Spinal cord (tissue), 10 donors: Measurements from ENCODE around the gene PTPN14. TPM values are rescaled to one million over a fixed set of nuclear protein-coding genes. Genes with fewer than 3 reads are reported as not detected.
A peak's percentile ranks its signal among the peaks of the same experiment; 100 is the strongest.
"Not testable (repeated sequence)": the region's sequence is repeated elsewhere in the genome, so short reads cannot be mapped to it uniquely, and the experiment has no call there.

Experiments
- DNase-seq, 6 donors: peaks; one replicate each; pipeline versions ENCODE4 v3.0.0 to v3.0.0-alpha.2; 2013 to 2015; ENCODE audit warnings: low spot score in 6 of 6, low read depth in 4 of 6
- H3K27ac ChIP-seq: one replicate; pipeline ENCODE4 v1.5.1; 2013; ENCODE audit warnings: low read depth, low read length, control low read depth
- H3K27me3 ChIP-seq: one replicate; pipeline ENCODE4 v1.6.1; 2013; ENCODE audit warnings: low read length; ENCODE audit not compliant: control insufficient read depth, insufficient read depth
- H3K36me3 ChIP-seq: one replicate; pipeline ENCODE4 v1.6.1; 2013; ENCODE audit warnings: low read length; ENCODE audit not compliant: control insufficient read depth, insufficient read depth
- H3K4me1 ChIP-seq: one replicate; pipeline ENCODE4 v1.6.1; 2013; ENCODE audit warnings: low read length; ENCODE audit not compliant: control insufficient read depth, insufficient read depth
- H3K4me3 ChIP-seq: one replicate; pipeline ENCODE4 v1.5.1; 2013; ENCODE audit warnings: low read depth, low read length, control low read depth
- H3K9me3 ChIP-seq: one replicate; pipeline ENCODE4 v1.6.1; 2013; ENCODE audit warnings: low read length; ENCODE audit not compliant: control insufficient read depth, insufficient read depth
- WGBS: methylation state at CpG from one replicate; pipeline ENCODE4 v1.1.5; 2013; ENCODE audit warnings: missing lambda C conversion rate; ENCODE audit not compliant: insufficient coverage; 5-methylcytosine and 5-hydroxymethylcytosine counted together
- polyA plus RNA-seq, 2 donors: library from polyadenylated mRNA; unstranded; fragments of 120-200 nt; gene quantifications; one replicate each; pipeline ENCODE4 v1.2.1, GENCODE V29; 2013; ENCODE audit not compliant: insufficient read length in 2 of 2
- total RNA-seq, 2 donors: library from RNA; depleted of rRNA in 1 of 2; stranded (reverse); fragments of 120-200 nt in 1 of 2; fragments of >200 nt in 1 of 2; gene quantifications; one replicate each; pipeline versions ENCODE4 v1.2.3 to v1.2.4, GENCODE V29; 2013 to 2014
- donor health status: healthy.

PTPN14 gene
- total and polyA plus RNA-seq, 4 donors, result 9.0 to 18.3 (median 13.3) TPM

GRCh38 chr1:214500340-214501055 is 50.9 kb downstream of the PTPN14 start:
- H3K4me1 ChIP-seq, result no peaks in the 10 kb centered on the region
- DNase-seq, result peak in 1 of 6 donors; percentile 18
- WGBS, result 32% methylated on average over 2 of the region's 4 CpGs
- no peaks in the 10 kb centered on the region for H3K9me3 ChIP-seq
- H3K27me3 ChIP-seq, result no peaks in the 10 kb centered on the region
- no peaks in the 10 kb centered on the region for H3K36me3 ChIP-seq
- no peak overlapping the region for H3K27ac ChIP-seq
- H3K4me3 ChIP-seq, result no peak overlapping the region

GRCh38 chr1:214499732-214500131 is 51.7 kb downstream of the PTPN14 start:
- Histone ChIP-seq H3K27ac (no peak overlapping the region), H3K36me3 (no peaks in the 10 kb centered on the region)

GRCh38 chr1:214498021-214498420 is 53.4 kb downstream of the PTPN14 start:
- H3K36me3 ChIP-seq, result no peaks in the 10 kb centered on the region
- H3K4me1 ChIP-seq, result no peaks in the 10 kb centered on the region
- no peak overlapping the region for H3K27ac ChIP-seq
- H3K4me3 ChIP-seq, result no peak overlapping the region
- no peaks in the 10 kb centered on the region for H3K27me3 ChIP-seq
- WGBS, result no CpG with 5 or more reads among the region's 1 CpG
- no peak for DNase-seq
- H3K9me3 ChIP-seq, result no peaks in the 10 kb centered on the region

More at GRCh38 chr1:214499732-214500131, 51.7 kb downstream of the PTPN14 start:
- H3K27me3 ChIP-seq, result no peaks in the 10 kb centered on the region
- no peaks in the 10 kb centered on the region for H3K4me1 ChIP-seq
- H3K9me3 ChIP-seq, result no peaks in the 10 kb centered on the region
- DNase-seq, result no peak
- H3K4me3 ChIP-seq, result no peak overlapping the region
- no CpG with 5 or more reads among the region's 4 CpGs for WGBS

GRCh38 chr1:214496126-214496525 is 55.3 kb downstream of the PTPN14 start:
- Histone ChIP-seq H3K9me3 (no peaks in the 10 kb centered on the region), H3K27me3 (no peaks in the 10 kb centered on the region)

GRCh38 chr1:214494706-214495105 is 56.7 kb downstream of the PTPN14 start:
- no peak overlapping the region for H3K27ac ChIP-seq
- DNase-seq, result no peak
- no peaks in the 10 kb centered on the region for H3K9me3 ChIP-seq
- H3K4me1 ChIP-seq, result no peaks in the 10 kb centered on the region
- no peaks in the 10 kb centered on the region for H3K27me3 ChIP-seq
- no peak overlapping the region for H3K4me3 ChIP-seq
- WGBS, result no CpG with 5 or more reads among the region's 2 CpGs
- H3K36me3 ChIP-seq, result no peaks in the 10 kb centered on the region

More at GRCh38 chr1:214496126-214496525, 55.3 kb downstream of the PTPN14 start:
- Histone ChIP-seq H3K27ac (no peak overlapping the region), H3K4me3 (no peak overlapping the region), H3K4me1 (no peaks in the 10 kb centered on the region), H3K36me3 (no peaks in the 10 kb centered on the region)
- no peak for DNase-seq
- 100% methylated on average over 1 of the region's 4 CpGs for WGBS

- not testable (repeated sequence) for H3K27me3 ChIP-seq, H3K36me3 ChIP-seq, H3K27ac ChIP-seq, H3K4me3 ChIP-seq, H3K4me1 ChIP-seq, H3K9me3 ChIP-seq, DNase-seq
- 88% methylated on average over 5 of the region's 6 CpGs for WGBS
These were observed 57.2 kb downstream of the PTPN14 start for GRCh38 chr1:214494179-214494578.

- no peaks in the 10 kb centered on the region for H3K4me1 ChIP-seq
- WGBS, result 95% methylated on average over 3 of the region's 7 CpGs
These were observed 58.1 kb downstream of the PTPN14 start for GRCh38 chr1:214493126-214493796.

GRCh38 chr1:214492401-214493075 is 58.9 kb downstream of the PTPN14 start:
- 95% methylated on average over 4 of the region's 9 CpGs for WGBS

More at GRCh38 chr1:214493126-214493796, 58.1 kb downstream of the PTPN14 start:
- Histone ChIP-seq H3K27ac (no peak overlapping the region), H3K9me3 (no peaks in the 10 kb centered on the region), H3K36me3 (no peaks in the 10 kb centered on the region), H3K4me3 (no peak overlapping the region), H3K27me3 (no peaks in the 10 kb centered on the region)
- DNase-seq, result no peak

GRCh38 chr1:214491468-214492146 is 59.8 kb downstream of the PTPN14 start:
- WGBS, result 83% methylated on average over 3 of the region's 5 CpGs
- DNase-seq, result no peak
- Histone ChIP-seq H3K27me3 (no peaks in the 10 kb centered on the region), H3K36me3 (no peaks in the 10 kb centered on the region), H3K4me3 (no peak overlapping the region), H3K9me3 (no peaks in the 10 kb centered on the region), H3K4me1 (no peaks in the 10 kb centered on the region), H3K27ac (no peak overlapping the region)

More at GRCh38 chr1:214492401-214493075, 58.9 kb downstream of the PTPN14 start:
- H3K27ac ChIP-seq, result no peak overlapping the region
- DNase-seq, result no peak
- no peak overlapping the region for H3K4me3 ChIP-seq
- no peaks in the 10 kb centered on the region for H3K4me1 ChIP-seq
- H3K36me3 ChIP-seq, result no peaks in the 10 kb centered on the region
- no peaks in the 10 kb centered on the region for H3K9me3 ChIP-seq
- no peaks in the 10 kb centered on the region for H3K27me3 ChIP-seq
